Stimulated activated CD8-positive, alpha-beta memory T cell treated with anti-CD3 and anti-CD28 coated beads, Interleukin-4, amount 100 ng/mL, for 1 hour (primary cell): ENCODE measurements around the gene CYB561D2.

Experiments
- DNase-seq, 2 donors: peaks; one replicate each; pipeline ENCODE4 v3.0.0-alpha.2; 2020; ENCODE audit warnings: low read depth in 2 of 2, low spot score in 1 of 2

Gene CYB561D2

DNA sequence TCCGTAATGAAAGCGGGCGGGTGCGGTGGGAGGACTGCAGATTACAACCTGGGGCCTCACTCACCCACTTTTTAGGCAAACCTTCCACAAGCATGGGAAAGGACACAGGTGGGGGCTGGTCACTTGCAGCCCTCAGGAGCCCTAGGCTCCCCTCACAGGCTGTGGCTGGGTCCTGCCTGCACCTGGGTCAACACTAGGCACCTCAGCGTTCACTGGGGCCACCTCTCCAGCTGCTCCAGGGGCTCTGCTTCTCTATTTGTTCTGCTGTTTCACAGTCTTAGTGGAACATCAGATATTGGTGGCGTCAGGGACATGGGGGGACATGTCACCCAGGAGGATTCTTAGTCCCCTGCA is 38.7 kb downstream of the CYB561D2 start:
- DNase-seq, result no peak

DNA sequence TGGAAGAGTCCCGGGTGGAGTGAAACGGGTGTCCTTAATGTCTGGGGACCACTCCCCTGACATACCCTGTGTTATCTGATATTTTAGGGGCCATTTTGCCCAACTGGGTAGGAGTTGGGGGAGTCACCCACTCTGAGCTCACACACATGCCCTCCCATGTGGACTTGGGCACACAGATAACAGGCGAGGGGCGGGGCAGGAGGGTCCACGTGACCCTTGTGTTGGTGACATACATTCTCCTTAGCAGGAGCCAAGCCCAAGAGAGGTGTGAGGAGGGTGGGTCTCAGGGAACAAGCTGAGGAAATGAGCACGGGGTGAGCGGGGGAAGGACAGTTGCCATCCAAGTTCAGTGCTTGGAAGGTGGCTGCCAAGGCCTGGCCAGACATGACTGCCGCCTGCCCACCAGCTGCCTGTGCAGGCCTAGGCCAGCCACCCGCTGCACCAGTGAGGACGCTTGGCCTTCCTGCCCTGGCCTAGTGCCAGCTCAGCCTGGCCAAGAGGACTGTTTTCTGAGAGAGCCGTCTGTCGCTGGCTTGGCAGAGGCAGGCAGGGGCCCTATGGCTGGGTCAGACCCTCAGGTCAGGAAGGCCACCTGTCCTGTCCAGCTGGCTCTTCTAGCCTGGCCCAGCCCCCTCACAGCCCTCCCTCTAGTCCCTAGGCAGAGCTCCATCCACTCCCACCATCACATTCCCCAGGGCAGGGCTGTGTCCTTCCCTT is 40.0 kb downstream of the CYB561D2 start:
- no peak for DNase-seq

DNA sequence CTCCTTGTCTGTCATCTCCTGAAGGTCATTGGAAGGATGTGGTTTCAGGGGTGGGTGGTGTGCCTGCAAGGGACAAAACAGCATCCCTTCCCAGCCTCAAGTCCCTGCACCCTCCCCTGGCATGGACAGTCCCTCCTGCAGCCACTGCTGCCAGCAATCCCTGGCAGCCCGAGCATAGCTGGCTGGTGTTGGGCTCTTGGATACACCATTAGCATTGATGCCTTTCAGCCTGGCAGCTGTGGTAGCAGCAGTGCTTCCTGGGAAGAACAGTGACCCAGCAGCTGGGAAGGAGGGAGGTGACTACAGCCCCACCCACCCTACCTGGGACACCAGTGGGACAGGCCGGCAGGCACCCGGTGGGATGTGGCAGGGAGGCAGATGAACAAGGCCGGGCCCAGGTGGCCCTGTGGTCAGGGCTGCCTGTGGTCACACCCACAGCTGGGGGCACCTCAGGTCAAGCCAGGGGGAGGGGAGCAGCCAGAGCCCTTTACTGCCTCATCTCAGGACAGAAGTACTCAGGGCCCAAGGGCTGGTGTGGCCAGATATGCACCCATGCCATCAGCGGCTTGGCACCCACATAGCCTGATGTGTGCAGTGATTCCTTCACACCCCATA is 41.5 kb downstream of the CYB561D2 start:
- DNase-seq, result no peak

DNA sequence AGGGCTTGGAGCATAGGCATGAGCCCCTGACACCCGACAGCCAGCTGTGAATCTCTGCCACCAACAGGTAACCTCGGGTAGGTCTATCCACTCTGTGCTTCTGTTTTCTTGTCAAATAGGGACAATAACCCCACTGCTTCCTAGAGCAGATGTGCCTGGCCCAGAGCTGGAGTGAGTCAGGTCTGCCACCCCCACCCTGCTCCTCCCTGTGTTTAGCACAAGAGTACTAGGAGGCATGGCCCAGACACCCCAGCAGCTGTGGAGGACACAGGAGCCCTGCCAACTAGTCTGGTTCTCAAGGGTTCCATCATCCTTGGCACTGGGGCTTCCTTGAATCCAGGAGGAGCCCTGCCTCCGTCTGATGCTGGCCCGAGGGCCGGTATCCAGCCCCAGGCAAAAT is 42.4 kb downstream of the CYB561D2 start:
- no peak for DNase-seq

DNA sequence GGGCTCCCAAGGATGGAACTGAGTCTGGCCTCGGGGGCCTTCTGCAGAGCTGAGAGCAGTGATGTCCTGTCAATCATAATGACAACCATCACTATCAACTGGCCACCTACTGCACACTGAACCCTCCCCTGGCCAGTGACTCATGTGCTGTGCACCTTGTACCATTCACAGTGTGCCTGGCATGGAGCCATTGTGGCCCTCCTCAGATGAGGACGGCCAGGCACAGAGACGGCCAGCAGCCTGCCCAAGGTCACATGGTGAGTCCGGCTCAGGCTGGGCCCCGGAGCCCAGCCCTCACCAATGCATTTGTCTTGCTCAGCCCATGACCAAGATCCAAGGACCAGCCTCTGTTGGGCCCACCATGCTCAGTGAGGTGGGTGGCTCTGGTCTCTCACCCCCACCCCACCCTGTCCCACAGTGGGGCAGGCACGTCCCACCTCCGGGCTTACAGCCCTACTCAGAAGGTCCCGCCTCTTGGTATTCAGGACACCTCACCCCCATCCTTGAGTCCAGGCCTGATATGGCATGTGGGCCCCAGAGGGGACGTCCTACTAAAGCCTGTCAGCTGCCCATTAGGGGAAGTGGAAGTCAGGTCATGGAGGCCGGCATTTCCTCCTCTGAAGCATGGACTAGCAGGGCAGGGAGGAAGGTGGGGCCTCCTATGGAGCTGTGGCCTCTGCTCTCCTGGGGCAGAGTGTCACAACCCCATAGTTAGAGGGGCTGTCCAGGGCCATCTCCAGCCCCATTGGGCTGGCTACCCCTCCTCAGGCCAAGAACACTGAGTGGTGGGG is 44.6 kb downstream of the CYB561D2 start:
- no peak for DNase-seq

DNA sequence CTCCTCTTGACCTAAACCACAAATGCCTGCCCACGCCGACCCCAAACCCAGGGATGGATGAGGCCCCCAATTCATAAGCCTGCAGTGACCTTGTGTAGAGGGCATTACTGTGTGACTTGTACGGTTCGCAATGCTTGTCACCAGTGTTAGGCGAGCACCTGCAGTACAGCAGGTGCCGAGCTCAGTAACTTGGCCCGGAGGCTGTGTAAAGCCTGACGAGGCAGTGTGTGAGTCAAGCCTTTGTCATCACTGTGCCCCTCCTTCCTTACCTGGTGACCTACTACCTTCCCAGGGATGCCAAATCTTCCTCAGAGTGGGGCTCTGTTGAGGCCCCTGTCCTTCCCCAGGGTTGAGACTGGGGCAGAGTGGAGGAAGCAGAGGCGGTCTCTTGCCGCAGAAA is 45.8 kb downstream of the CYB561D2 start:
- DNase-seq, result no peak

DNA sequence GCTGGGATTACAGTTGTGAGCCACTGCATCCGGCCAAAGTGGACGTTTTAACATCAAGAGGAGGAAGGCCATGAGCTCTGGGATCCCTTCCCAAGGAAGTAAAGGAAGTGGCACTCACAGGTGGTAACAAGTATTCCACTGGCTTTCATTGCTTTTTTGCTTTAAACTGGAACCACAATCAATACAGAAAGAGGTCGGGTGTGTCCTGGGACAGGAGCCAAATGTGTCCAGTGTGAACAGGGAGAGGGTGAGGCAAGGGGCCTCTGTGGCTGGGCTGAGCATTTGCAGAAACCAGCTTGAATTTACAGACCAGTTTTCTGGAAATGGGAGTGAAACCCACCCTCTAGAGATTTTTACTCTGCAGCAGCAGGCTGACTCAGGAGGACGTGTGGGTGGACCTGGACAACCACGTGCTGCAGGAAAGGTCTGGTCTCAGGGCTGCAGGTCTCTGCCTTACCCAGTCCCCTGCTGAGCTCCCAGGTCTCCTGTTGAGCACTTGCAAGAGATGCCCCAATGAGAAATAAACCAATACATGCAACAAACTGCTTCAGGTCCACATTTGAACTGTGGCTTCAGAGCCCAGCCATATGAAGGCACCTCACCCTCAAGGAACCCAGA is 51.4 kb downstream of the CYB561D2 start:
- no peak for DNase-seq
